GM21381 (cell line): Measurements from ENCODE around the gene CAST.
"Not testable (repeated sequence)": the region's sequence is repeated elsewhere in the genome, so short reads cannot be mapped to it uniquely, and the experiment has no call there.

ENCODE experiments used
- ATAC-seq: cut with Tn5 transposase; IDR thresholded peaks from one replicate; pipeline ENCODE4 v1.9.1; 2021; ENCODE audit warnings: mild to moderate bottlenecking, moderate library complexity; ENCODE audit not compliant: unreplicated experiment

Gene CAST

GRCh38 chr5:96743805-96744204 is 81.6 kb downstream of the CAST start:
- ATAC-seq, result no peak

DNA sequence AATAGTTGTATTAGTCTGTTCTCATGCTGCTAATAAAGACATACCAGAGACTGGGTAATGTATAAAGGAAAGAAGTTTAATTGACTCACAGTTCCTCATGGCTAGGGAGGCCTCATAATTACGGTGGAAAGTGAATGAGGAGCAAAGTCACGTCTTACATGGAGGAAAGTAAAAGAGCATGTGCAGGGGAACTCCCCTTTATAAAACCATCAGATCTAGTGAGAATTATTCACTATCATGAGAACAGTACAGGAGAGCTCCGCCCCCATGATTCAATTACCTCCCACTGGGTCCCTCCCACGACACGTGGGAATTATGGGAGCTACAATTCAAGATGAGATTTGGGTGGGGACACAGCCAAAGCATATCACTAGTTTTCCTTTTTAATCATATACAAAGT is 82.0 kb downstream of the CAST start:
- not testable (repeated sequence) for ATAC-seq

- ATAC-seq, result no peak
These were observed 82.8 kb downstream of the CAST start for GRCh38 chr5:96745025-96745424.

DNA sequence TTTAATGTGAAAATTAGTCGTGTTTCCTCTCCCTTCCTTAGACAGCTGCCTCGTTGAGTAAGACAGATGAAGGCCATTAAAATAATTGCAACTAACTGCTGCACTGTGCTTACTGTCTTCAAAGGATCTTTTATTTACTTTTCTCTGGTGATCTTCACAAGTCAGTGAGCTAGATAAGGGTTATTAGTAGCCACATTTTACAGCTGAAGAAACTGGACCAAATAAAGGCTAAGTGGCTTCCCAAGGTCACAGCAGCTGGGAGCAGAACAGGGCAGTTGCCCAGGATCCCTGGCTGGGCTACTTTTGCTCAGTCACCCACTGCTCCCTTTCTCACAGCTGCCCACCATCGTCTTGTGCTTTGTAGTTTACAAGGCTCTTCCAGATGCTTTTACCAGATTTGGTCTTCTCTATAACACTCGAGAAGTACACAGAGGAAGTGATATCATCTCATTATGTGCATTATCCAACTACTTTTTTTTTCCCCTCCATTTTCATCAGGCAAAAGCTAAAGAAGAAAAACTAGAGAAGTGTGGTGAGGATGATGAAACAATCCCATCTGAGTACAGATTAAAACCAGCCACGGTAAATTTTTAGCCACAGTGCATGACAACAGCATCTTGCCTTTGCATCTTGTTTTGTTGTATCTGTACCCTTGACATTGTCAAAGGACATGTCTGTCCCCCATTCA is 83.8 kb downstream of the CAST start:
- no peak for ATAC-seq

GRCh38 chr5:96747720-96748119 is 85.5 kb downstream of the CAST start:
- ATAC-seq, result no peak

- no peak for ATAC-seq
These were observed 88.1 kb downstream of the CAST start for GRCh38 chr5:96750110-96750822.

- ATAC-seq, result no peak
These were observed 89.3 kb downstream of the CAST start for GRCh38 chr5:96751203-96752169.

GRCh38 chr5:96752341-96753016 is 90.3 kb downstream of the CAST start:
- ATAC-seq, result no peak

DNA sequence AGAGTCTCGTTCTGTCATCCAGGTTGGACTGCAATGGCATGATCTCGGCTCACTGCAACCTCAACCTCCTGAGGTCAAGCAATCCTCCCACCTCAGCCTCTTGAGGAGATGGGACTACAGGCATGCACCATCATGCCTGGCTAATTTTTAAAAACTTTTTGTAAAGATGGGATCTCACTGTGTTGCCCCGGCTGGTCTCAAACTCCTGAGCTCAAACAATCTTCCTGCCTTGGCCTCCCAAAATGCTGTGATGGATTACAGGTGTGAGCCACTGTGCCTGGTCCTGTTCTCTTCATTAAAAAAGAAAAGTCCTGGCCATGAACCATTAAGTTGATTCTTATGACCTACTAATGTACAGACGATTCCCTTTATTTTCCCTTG is 90.8 kb downstream of the CAST start:
- ATAC-seq, result no peak

DNA sequence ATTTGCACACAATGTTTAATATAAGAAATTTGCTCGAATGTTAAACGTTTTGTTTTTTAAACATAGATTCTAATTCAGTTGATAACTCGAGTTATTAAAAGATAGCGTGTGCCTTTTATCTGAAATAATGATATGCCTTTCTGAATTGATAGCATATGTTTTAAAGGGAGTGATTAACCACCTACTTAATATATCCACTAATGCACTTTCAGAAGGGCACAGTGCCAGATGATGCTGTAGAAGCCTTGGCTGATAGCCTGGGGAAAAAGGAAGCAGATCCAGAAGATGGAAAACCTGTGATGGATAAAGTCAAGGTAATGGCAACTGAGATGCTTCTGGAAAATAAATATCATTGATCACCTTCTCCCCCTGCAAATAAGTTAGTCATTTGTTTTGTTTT is 91.7 kb downstream of the CAST start:
- ATAC-seq, result no peak

- no peak for ATAC-seq
These were observed 93.7 kb downstream of the CAST start for GRCh38 chr5:96755851-96756250.

DNA sequence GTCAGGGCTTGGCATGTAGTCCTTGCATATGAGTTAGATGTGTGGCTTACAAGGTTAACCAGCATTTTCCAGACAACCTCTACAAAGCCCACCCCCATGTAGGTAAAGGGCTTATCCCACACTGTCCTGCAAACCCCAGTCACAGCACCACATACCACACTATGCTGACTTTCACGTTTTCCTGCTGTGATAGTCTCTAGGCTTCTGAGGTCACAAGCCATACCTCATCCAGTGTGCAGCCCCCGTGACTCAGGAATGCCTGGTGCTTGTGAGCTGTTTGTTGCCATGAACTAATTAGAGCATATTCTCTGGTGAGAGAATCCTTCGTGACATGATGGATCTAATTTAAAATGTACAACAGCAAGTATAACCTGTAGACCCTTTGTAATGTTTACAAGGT is 94.8 kb downstream of the CAST start:
- no peak for ATAC-seq

DNA sequence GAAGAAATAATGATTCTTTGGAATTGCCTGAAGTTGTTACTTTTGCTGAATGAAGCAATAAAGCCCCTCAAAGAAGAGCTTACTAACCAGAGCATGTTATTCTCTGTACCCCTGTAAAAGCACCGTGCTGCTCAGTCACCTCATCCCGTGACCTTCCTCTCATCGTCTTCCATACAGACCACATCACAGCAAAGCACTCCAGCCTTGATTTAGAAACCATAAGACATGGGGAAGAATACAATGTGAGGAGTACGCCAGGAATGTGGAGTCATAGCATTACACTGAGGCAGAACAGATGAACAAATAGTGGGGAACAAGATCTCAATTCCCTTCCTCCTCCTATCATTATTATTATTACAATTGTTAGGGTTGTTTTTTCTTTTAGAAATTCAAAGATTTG is 96.4 kb downstream of the CAST start:
- ATAC-seq, result no peak

- ATAC-seq, result no peak
These were observed 99.4 kb downstream of the CAST start for GRCh38 chr5:96761618-96762017.

DNA sequence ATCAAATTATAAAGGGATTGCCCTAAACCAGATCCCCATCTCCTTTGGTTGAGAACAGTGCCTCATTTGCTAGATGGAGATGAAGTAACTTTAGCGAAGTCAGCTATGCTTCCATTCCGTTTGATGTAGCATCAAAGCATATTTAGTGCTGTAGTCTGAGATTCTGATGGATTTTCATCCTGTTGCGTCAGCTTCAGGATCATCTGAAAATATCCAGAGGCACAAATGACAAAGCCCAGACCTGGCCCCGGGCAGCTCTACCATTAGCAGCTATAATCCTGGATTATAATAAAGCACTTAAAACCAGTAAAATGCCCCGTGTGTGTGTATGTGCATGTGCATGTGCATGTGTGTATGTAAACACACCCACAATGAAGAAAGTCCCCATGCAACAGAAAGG is 100.8 kb downstream of the CAST start:
- ATAC-seq, result no peak

DNA sequence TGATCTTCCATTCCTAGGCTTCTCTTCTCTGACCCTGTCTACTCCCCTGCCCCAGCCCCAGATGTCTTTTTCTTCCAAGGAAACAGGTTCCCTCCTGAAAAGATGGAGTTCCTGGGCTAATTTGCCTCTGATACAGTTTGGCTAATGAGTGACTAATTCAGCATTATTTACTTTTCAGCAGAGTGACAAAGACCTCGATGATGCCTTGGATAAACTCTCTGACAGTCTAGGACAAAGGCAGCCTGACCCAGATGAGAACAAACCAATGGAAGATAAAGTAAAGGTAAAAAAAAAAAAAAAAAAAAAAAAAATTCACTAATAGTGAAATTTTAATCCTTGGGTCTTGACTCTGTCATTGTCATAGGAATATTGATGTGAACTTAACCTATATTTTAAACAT is 102.9 kb downstream of the CAST start:
- ATAC-seq, result no peak

DNA sequence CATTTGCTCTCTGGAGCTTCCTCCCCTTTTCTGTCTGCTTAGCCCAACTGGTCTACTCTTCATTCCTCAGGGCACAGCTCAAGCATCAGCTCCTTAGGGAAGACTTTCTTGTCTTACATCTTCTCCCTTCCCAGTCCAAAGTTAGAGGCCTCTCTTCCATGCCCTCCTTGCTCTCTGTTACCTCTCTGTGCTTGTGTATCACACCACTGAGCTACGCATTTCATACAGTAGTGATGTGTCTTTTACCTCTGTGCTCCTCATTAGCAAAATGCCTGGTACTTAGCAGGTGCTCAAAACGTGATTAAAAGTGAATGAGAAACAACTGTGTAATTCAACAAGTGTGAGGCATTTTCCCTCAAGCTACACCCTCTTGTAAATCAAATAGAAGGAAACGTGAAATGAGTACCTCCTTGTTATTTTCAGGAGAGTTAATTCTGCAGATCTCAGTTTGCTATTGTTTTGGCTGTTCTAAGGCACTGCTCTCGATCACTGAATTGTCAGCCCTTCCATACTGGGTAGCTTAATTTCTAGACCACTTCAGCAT is 106.6 kb downstream of the CAST start:
- no peak for ATAC-seq

DNA sequence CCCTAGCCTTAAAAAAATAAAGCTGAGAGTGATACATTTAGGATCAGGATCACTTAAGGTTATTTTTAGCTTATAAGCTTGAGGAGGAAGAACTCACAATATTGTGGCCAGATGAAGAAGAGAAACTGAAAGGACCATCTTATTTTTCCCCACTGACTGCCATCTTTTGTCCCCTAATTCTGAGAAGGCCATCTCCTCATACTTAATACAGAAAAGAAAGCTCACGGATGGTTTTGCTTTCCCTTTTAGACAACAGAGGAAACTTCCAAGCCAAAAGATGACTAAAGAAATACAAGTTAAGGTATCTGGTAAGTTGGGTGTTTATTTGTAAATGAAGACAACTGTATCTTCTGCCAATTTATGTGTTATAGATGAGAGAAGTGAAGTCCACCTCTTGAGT is 109.2 kb downstream of the CAST start:
- no peak for ATAC-seq

DNA sequence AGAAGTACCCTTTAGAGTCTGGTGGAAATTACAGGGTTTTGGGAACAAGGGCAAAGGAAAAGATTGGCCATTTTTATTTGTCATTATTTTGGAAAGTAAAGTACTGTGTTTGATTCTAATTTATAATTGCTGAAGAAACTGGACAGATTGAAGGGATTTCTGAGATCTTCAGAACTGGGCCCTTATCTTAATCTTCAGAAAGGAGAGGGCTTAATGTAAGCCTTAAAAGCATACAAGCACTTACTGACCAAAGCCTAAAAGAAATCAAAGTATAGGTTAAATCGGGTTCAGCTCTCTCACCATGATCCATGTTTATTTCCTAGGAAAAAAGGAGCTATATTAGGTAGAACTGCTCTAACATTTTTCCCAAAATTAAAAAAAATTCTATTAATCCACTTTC is 109.9 kb downstream of the CAST start:
- no peak for ATAC-seq

GRCh38 chr5:96772542-96772941 is 110.4 kb downstream of the CAST start:
- no peak for ATAC-seq

DNA sequence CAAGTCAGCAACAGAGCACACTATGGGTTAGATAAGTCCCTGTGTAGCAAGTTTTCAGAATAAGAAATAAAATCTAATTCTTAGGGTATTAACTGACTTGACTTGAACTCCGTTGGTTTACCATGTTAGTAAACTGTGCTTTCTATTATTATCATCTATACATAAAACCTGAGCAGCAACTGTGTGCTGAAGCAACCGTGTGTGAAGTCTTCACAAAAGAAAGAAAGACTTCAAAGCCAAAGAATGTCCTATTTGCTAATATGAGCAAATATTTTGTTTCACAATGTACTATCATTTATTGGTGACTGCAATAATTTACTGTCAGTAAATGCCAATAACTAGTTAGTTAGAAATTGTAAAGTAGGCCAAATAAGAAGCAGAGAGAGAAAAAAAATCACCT is 112.9 kb downstream of the CAST start:
- ATAC-seq, result no peak
